NT2/D1 (cell line): ENCODE results near the gene PACS1.

Source experiments
- SUZ12 ChIP-seq: IDR thresholded peaks from 2 replicates; pipeline ENCODE4 v1.6.1; 2011; ENCODE audit not compliant: insufficient read length, insufficient read depth; ENCODE audit errors: extremely low read depth
- YY1 ChIP-seq: IDR thresholded peaks from 2 replicates; pipeline ENCODE4 v1.6.1; 2011; ENCODE audit not compliant: insufficient read length, insufficient read depth

DNA sequence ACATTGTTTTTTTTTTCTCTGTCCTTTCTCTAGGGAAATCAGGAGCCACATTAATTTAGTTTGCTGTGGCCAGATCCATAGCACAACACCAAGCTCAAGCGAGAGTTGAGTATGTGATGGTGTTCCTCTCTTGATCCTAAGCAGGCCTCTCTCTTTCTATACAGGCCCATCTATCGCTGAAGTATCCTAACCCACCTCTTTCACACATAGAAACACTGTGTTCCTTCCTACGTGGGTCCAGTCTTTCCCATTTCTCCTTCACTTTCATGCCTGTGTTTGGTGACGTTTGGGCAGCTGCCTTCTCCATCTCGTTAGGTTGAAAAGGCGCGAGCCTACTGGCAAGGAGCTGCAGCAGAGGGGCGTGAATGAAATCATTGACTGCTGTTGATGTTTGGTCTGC is 2.4 kb downstream of the PACS1 start:
- TF ChIP-seq YY1 (no peak), SUZ12 (no peak)
